Lung (tissue), 12 donors: ENCODE measurements around the gene FDXR. TPM values are rescaled to one million over a fixed set of nuclear protein-coding genes. Genes with fewer than 3 reads are reported as not detected.
A peak's percentile ranks its signal among the peaks of the same experiment; 100 is the strongest.

Experiments used
- ATAC-seq: fragments of 200-7000 bp; cut with Tn5 transposase; one replicate; pipeline ENCODE4 v1.9.1; 2020; ENCODE audit warnings: moderate number of reproducible peaks; ENCODE audit not compliant: insufficient read depth, low FRiP score
- DNase-seq, 3 donors: peaks; one replicate each; pipeline ENCODE4 v3.0.0-alpha.2; 2013 to 2017
- H3K27ac ChIP-seq, 2 donors: one replicate each; pipeline ENCODE4 v1.5.1; 2013; ENCODE audit warnings: mild to moderate bottlenecking in 2 of 2, moderate library complexity in 2 of 2, control low read depth in 1 of 2, inconsistent platforms in 1 of 2, low read depth in 1 of 2, low read length in 1 of 2
- H3K27me3 ChIP-seq, 3 donors: one replicate each; pipeline ENCODE4 v1.5.1; 2013; ENCODE audit warnings: low read length in 2 of 3; ENCODE audit not compliant: control insufficient read depth in 3 of 3, insufficient read depth in 3 of 3
- H3K36me3 ChIP-seq, 4 donors: one replicate each; pipeline ENCODE4 v1.5.1; 2013; ENCODE audit warnings: low read length in 4 of 4, mild to moderate bottlenecking in 1 of 4, moderate library complexity in 1 of 4; ENCODE audit not compliant: control insufficient read depth in 4 of 4, insufficient read depth in 4 of 4
- H3K4me1 ChIP-seq, 5 donors: one replicate each; pipeline ENCODE4 v1.5.1; 2013; ENCODE audit warnings: low read length in 5 of 5, mild to moderate bottlenecking in 2 of 5, moderate library complexity in 1 of 5; ENCODE audit not compliant: control insufficient read depth in 5 of 5, insufficient read depth in 5 of 5
- H3K4me3 ChIP-seq: one replicate; pipeline ENCODE4 v1.5.1; 2013; ENCODE audit warnings: mild to moderate bottlenecking, control low read depth, moderate library complexity
- H3K9ac ChIP-seq, 2 donors: one replicate each; pipeline ENCODE4 v1.5.1; 2013; ENCODE audit warnings: low read length in 2 of 2, control low read depth in 1 of 2; ENCODE audit not compliant: insufficient read depth in 1 of 2
- H3K9me3 ChIP-seq, 4 donors: one replicate each; pipeline ENCODE4 v1.5.1; 2013; ENCODE audit warnings: low read length in 3 of 4, mild to moderate bottlenecking in 1 of 4, moderate library complexity in 1 of 4; ENCODE audit not compliant: control insufficient read depth in 4 of 4, insufficient read depth in 3 of 4
- WGBS, 2 donors: extraction: QIAGEN DNeasy Blood & Tissue Kit; methylation state at CpG; one replicate each; pipeline ENCODE4 v1.1.7; 2013; 5-methylcytosine and 5-hydroxymethylcytosine counted together
- polyA plus RNA-seq, 2 donors: library from polyadenylated mRNA; stranded (reverse); fragments of 200-250 nt; gene quantifications; one replicate each; pipeline ENCODE4 v1.2.1, GENCODE V29; 2013
- total RNA-seq, 2 donors: library from RNA; depleted of rRNA in 1 of 2; stranded (reverse); fragments of >200 nt in 1 of 2; gene quantifications; one replicate each; pipeline ENCODE4 v1.2.1, GENCODE V29; 2014 to 2021
- TF ChIP-seq, protein P1 (sequence below): IDR thresholded peaks from 2 replicates; pipeline ENCODE4 v1.5.1; 2012; ENCODE audit warnings: mild to moderate bottlenecking; ENCODE audit errors: control extremely low read depth, extremely low read depth
- donor health status: control.
- donor health status: control.
- donor health status: Bipolar disorder and iron deficiency.
- donor health status: healthy.
- donor health status: DM: yes; HTN: yes; CAD: no.

The FDXR gene
- total and polyA plus RNA-seq, 4 donors: 7.8 to 17.5 (median 10.7) TPM

DNA sequence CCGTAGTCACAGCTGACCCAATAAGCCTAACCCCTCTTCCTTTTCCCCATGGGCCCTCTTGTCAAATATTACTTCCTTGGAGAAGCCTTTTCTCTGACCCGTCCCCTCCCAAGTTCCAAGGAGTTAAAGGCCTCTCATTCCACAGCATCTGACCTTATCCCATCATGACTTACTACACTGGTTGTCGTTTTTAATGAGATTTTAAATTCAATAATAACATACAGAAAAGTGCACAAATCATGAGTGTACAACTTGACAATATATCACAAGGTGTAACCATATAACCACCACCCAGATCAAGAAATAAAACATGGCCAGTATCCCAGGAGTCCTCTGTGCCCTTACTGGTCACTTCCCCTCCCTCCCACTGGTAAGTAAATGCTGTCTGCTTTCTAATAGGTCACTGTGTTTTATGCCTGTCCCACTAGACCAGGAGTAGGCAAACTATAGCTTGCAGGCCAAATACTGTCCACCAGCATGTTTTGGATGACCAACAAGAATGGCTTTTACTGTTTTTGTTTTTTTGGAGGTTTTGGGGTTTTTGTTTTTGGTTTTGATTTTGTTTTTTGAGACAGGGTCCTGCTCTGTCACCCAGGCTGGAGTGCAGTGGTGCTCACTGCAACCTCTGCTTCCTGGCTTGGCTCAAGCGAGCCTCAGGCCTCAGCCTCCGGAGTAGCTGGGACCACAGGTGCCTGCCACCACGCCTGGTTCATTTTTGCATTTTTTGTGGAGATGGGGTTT, 1.2 kb upstream of the FDXR start:
- H3K27me3 ChIP-seq: no peaks in the 10 kb centered on the region
- no peaks in the 10 kb centered on the region for H3K36me3 ChIP-seq
- H3K27ac ChIP-seq: peak overlapping the region; percentile 93 to 95
- peaks cover 0 to 18% (median 2%) of the 10 kb centered on the region in 5 donors for H3K4me1 ChIP-seq
- 57 to 61% methylated on average over 6 of the region's 6 CpGs for WGBS, 2 donors
- DNase-seq: peak in 1 of 3 donors; percentile 6
- H3K4me3 ChIP-seq: no peak overlapping the region
- peak overlapping the region; percentile 64 to 86 for H3K9ac ChIP-seq
- TF ChIP-seq, protein P1, sequence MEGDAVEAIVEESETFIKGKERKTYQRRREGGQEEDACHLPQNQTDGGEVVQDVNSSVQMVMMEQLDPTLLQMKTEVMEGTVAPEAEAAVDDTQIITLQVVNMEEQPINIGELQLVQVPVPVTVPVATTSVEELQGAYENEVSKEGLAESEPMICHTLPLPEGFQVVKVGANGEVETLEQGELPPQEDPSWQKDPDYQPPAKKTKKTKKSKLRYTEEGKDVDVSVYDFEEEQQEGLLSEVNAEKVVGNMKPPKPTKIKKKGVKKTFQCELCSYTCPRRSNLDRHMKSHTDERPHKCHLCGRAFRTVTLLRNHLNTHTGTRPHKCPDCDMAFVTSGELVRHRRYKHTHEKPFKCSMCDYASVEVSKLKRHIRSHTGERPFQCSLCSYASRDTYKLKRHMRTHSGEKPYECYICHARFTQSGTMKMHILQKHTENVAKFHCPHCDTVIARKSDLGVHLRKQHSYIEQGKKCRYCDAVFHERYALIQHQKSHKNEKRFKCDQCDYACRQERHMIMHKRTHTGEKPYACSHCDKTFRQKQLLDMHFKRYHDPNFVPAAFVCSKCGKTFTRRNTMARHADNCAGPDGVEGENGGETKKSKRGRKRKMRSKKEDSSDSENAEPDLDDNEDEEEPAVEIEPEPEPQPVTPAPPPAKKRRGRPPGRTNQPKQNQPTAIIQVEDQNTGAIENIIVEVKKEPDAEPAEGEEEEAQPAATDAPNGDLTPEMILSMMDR: no peak
- ATAC-seq: no peak
- no peaks in the 10 kb centered on the region for H3K9me3 ChIP-seq

DNA sequence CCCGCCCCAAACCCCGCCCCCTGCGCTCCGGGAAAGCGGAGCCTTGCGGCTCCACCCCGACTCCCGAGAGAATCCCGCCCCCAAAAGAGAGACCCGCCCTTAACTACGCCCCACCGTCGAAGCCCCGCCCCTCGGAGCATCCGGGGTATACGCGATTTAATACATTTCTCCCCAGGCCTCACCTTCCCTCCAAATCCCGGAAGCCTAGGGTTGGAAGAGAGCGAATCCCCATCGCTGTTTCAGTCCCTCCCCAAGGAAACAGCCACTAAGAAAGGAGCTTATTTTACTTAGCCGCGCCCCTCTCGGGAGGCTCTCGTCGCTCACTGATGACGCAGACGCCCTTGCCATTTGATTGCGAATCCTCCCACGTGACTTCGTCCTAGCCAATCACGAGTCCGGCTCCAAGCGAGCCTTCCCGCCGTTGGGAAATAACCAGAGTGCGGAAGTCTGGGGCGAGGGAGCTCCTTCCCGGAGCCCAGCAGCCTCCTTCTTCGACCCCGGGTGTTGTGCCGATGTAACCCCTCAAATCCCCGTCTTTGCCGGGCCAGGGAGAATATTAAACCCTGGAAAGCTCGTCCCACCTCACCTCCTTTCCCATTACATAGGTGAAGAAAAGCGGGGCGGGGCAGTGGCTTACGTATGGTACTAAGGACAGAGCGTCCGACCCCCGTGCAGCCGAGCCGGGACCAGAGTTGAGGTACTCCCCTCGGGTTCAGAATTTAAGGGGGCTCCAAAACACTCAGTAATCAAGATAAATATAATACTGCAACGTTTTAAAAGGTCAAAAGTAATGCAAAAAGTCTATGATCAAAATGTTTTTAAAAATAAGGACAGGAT, 461 bp upstream of the FDXR start:
- ATAC-seq: peak; percentile 98

DNA sequence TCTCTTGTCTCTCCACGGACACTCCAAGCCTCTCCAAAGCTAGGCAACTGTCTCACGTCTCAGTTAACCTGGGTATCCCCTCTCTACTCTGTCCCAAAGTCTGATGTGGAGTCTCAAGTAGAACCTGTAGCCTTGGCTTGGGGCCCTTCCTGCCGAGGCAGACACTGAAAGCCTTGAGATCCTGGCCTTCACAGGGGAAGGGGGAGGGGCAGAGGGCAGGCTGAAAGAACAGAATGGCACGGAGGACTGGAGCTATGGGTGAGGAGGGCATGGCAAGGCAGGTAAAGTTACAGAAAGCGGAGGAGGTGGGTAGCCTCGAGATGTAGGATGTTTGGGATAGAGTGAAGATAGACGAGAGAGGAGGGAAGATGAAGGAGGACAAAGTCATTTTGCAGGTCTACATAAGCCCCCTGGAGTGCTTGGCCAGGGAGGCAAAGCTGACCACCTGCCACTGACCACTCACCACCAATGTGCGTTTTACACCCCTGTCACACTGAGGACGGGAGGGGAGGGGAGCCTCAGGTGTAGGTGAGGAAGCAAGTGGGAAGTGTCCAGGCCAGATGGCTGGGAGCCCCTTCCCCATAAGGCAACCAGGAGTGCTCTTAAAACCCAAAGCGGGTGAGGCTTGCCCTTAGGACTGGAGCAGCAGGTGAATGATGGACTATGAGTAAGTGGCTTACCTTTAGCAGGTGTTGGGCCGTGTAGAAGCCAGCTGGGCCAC, 1.3 kb downstream of the FDXR start:
- H3K27ac ChIP-seq: no peak overlapping the region
- no peaks in the 10 kb centered on the region for H3K36me3 ChIP-seq
- no peaks in the 10 kb centered on the region for H3K9me3 ChIP-seq
- WGBS, 2 donors: 85 to 87% methylated on average over 11 of the region's 11 CpGs
- DNase-seq: no peak
- ATAC-seq: no peak
- no peak overlapping the region for H3K4me3 ChIP-seq
- TF ChIP-seq, protein P1: no peak
- H3K9ac ChIP-seq: no peak overlapping the region
- H3K4me1 ChIP-seq: peaks cover 0 to 18% (median 0%) of the 10 kb centered on the region in 5 donors
- H3K27me3 ChIP-seq: no peaks in the 10 kb centered on the region

More for the DNA sequence above, 461 bp upstream of the FDXR start:
- DNase-seq: peak; percentile 100
- no peaks in the 10 kb centered on the region for H3K27me3 ChIP-seq
- H3K4me1 ChIP-seq: peaks cover 0 to 18% (median 2%) of the 10 kb centered on the region in 5 donors
- TF ChIP-seq, protein P1: no peak
- H3K27ac ChIP-seq: peak overlapping the region; percentile 93 to 95
- no peaks in the 10 kb centered on the region for H3K9me3 ChIP-seq
- H3K9ac ChIP-seq: peak overlapping the region; percentile 64 to 86
- WGBS, 2 donors: 0 to 1% methylated on average over 55 of the region's 55 CpGs
- no peaks in the 10 kb centered on the region for H3K36me3 ChIP-seq
- H3K4me3 ChIP-seq: peak overlapping the region; percentile 58
